Tibial nerve (tissue), 4 donors: ENCODE measurements around the gene DDX23. TPM values are rescaled to one million over a fixed set of nuclear protein-coding genes. Genes with fewer than 3 reads are reported as not detected.

Experiments
- DNase-seq, 2 donors: peaks; one replicate each; pipeline ENCODE4 v3.0.0-alpha.2; 2019; ENCODE audit warnings: low spot score in 2 of 2
- H3K27ac ChIP-seq, 4 donors: fragments of 200-600 bp; sonication (generic) in 3 of 4; one replicate each; pipeline ENCODE4 v1.5.1; 2017 to 2019; ENCODE audit warnings: mild to moderate bottlenecking in 1 of 4
- H3K27me3 ChIP-seq, 2 donors: fragments of 200-600 bp; sonication (generic) in 1 of 2; one replicate each; pipeline versions ENCODE4 v1.5.1 to v1.6.0; 2017 to 2019
- H3K36me3 ChIP-seq, 3 donors: fragments of 200-600 bp; sonication (generic); one replicate each; pipeline ENCODE4 v1.5.1; 2018 to 2019
- H3K4me1 ChIP-seq, 4 donors: fragments of 200-600 bp; sonication (generic) in 3 of 4; one replicate each; pipeline ENCODE4 v1.5.1; 2017 to 2019
- H3K4me3 ChIP-seq, 4 donors: fragments of 200-600 bp; sonication (generic) in 3 of 4; one replicate each; pipeline ENCODE4 v1.5.1; 2017 to 2019; ENCODE audit warnings: mild to moderate bottlenecking in 1 of 4, moderate library complexity in 1 of 4
- H3K9me3 ChIP-seq, 4 donors: fragments of 200-600 bp; sonication (generic) in 3 of 4; one replicate each; pipeline ENCODE4 v1.5.1; 2017 to 2019
- CTCF ChIP-seq, 5 experiments: fragments of 200-600 bp in 3 of 5; fragments of 450-650 bp in 2 of 5; sonication (generic) in 3 of 5; IDR thresholded peaks; one replicate each; pipeline ENCODE4 v1.5.1; 2016 to 2019; ENCODE audit warnings: antibody characterized with exemption in 5 of 5, mild to moderate bottlenecking in 3 of 5, moderate library complexity in 2 of 5
- EP300 ChIP-seq, 2 donors: sonication (generic); formaldehyde crosslinking; IDR thresholded peaks; one replicate each; pipeline ENCODE4 v1.6.1; 2017; ENCODE audit warnings: antibody characterized with exemption in 2 of 2, mild to moderate bottlenecking in 1 of 2
- POLR2A ChIP-seq, 2 donors: fragments of 450-650 bp; IDR thresholded peaks; one replicate each; pipeline ENCODE4 v1.6.1; 2017; ENCODE audit warnings: antibody characterized with exemption in 2 of 2, mild to moderate bottlenecking in 2 of 2, moderate library complexity in 2 of 2
- WGBS, 2 donors: methylation state at CpG; one replicate each; pipeline ENCODE4 v1.1.5; 2018; 5-methylcytosine and 5-hydroxymethylcytosine counted together
- total RNA-seq, 4 donors: library from RNA; depleted of rRNA; stranded (reverse); fragments of >200 nt; gene quantifications; one replicate each; pipeline ENCODE4 v1.1.0, GENCODE V29; 2016

Gene DDX23
- total RNA-seq, 4 donors from 2014 or later: 40.9 to 73.7 (median 49.8) TPM

GRCh38 chr12:48817873-48818830, 33.8 kb downstream of the DDX23 start, which contains the start of gene CACNB3:
Gene CACNB3 (plus strand): TSS chr12:48818496. CDS start chr12:48818930, 434 bp downstream.
- 3% methylated on average over 60 to 69 of the region's 79 CpGs for WGBS, 2 donors
- peak within 1 kb of the TSS in 3 of 4 donors; percentile 48 to 78 (median 62) for H3K27ac ChIP-seq
- no peak for TF ChIP-seq EP300 (IDR thresholded peaks at IDR 0.05)
- no peak for TF ChIP-seq CTCF (IDR thresholded peaks at IDR 0.05)
- no peak for TF ChIP-seq POLR2A (IDR thresholded peaks at IDR 0.05)
- no peaks in the 10 kb centered on the region for H3K36me3 ChIP-seq
- peaks cover 0 to 60% (median 15%) of the 10 kb centered on the region in 4 donors for H3K4me1 ChIP-seq
- H3K4me3 ChIP-seq: peak within 1 kb of the TSS; percentile 62 to 83 (median 72)
- H3K9me3 ChIP-seq: no peaks in the 10 kb centered on the region
- peak; percentile 67 to 68 for DNase-seq
- no peaks in the 10 kb centered on the region for H3K27me3 ChIP-seq

- H3K4me3 ChIP-seq: peak overlapping the region in 2 of 4 donors; percentile 71 to 88
- peaks cover 0 to 77% (median 18%) of the 10 kb centered on the region in 4 donors for H3K4me1 ChIP-seq
- TF ChIP-seq POLR2A (IDR thresholded peaks at IDR 0.05) (no peak), EP300 (IDR thresholded peaks at IDR 0.05) (no peak), CTCF (IDR thresholded peaks at IDR 0.05) (no peak)
- H3K9me3 ChIP-seq: no peaks in the 10 kb centered on the region
- no peaks in the 10 kb centered on the region for H3K27me3 ChIP-seq
- H3K27ac ChIP-seq: peak overlapping the region in 2 of 4 donors; percentile 90 to 93
- no peak for DNase-seq
- 87 to 91% methylated on average over 3 of the region's 3 CpGs for WGBS, 2 donors
- H3K36me3 ChIP-seq: no peaks in the 10 kb centered on the region
These were observed 35.7 kb downstream of the DDX23 start for GRCh38 chr12:48816143-48816854.

GRCh38 chr12:48815126-48816110, 36.5 kb downstream of the DDX23 start:
- H3K9me3 ChIP-seq: no peaks in the 10 kb centered on the region
- no peak for TF ChIP-seq CTCF (IDR thresholded peaks at IDR 0.05)
- TF ChIP-seq POLR2A (IDR thresholded peaks at IDR 0.05): peak; percentile 52 to 64
- TF ChIP-seq EP300 (IDR thresholded peaks at IDR 0.05): peak in 1 of 2 donors; percentile 85
- peak overlapping the region; percentile 71 to 91 (median 82) for H3K4me3 ChIP-seq
- H3K27me3 ChIP-seq: no peaks in the 10 kb centered on the region
- H3K27ac ChIP-seq: peak overlapping the region; percentile 86 to 93 (median 89)
- DNase-seq: peak; percentile 56 to 76
- H3K36me3 ChIP-seq: no peaks in the 10 kb centered on the region
- WGBS, 2 donors: 1% methylated on average over 44 to 53 of the region's 54 CpGs
- H3K4me1 ChIP-seq: peaks cover 0 to 86% (median 18%) of the 10 kb centered on the region in 4 donors

GRCh38 chr12:48814262-48815125, 37.5 kb downstream of the DDX23 start:
- no peaks in the 10 kb centered on the region for H3K9me3 ChIP-seq
- no peaks in the 10 kb centered on the region for H3K27me3 ChIP-seq
- WGBS, 2 donors: 0% methylated on average over 27 to 51 of the region's 70 CpGs
- no peaks in the 10 kb centered on the region for H3K36me3 ChIP-seq
- H3K4me3 ChIP-seq: peak overlapping the region; percentile 71 to 91 (median 82)
- H3K27ac ChIP-seq: peak overlapping the region; percentile 86 to 93 (median 89)
- peak; percentile 86 to 88 for DNase-seq
- H3K4me1 ChIP-seq: peaks cover 0 to 80% (median 18%) of the 10 kb centered on the region in 4 donors
- peak; percentile 23 to 32 for TF ChIP-seq POLR2A (IDR thresholded peaks at IDR 0.05)
- no peak for TF ChIP-seq EP300 (IDR thresholded peaks at IDR 0.05)
- TF ChIP-seq CTCF (IDR thresholded peaks at IDR 0.05): peak; percentile 99 to 100 (median 100)
